ENCODE results near the gene ZBTB33. TPM values are rescaled to one million over a fixed set of nuclear protein-coding genes. Genes with fewer than 3 reads are reported as not detected.
A peak's percentile ranks its signal among the peaks of the same experiment; 100 is the strongest.

The ZBTB33 gene
- total RNA-seq, 1 donor from 2014 or later = 45.6 TPM

DNA sequence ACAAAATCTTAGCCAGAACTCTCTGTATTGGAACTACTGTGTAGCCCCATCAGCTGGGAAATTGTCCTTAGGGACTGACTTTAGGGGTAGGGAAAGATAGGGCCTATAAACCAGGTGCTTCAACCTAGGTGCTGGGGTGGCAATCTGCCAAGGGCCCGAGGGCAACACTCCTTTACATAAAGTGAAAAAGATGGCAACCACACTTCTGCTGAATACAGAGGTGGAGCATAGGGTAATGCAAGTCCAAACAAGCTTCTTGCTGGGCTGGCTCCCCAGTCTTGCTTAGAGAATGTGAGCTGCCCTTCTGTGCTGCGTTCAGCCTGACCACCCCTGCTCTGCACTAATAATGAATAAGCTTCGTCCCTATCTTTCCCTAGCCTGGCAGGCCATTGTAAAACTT is 9.8 kb downstream of the ZBTB33 start:
- Histone ChIP-seq H3K4me1 (no peaks in the 10 kb centered on the region), H3K27ac (no peak overlapping the region), H2AFZ (replicated peaks) (no peak overlapping the region), H4K20me1 (ENCODE audit: low read depth) (no peaks in the 10 kb centered on the region), H3K9ac (no peak overlapping the region), H3K27me3 (no peaks in the 10 kb centered on the region), H3K4me2 (no peak overlapping the region), H3K9me3 (ENCODE audit: low read depth) (no peaks in the 10 kb centered on the region), H3K36me3 (no peaks in the 10 kb centered on the region), H3K4me3 (no peak overlapping the region), H3K79me2 (ENCODE audit: low read depth) (no peaks in the 10 kb centered on the region), H3F3A (ENCODE audit: low read depth) (no peaks in the 10 kb centered on the region)
- H3K9me3 Mint-ChIP-seq = no peaks in the 10 kb centered on the region
- no peaks in the 10 kb centered on the region for H3K27me3 Mint-ChIP-seq (ENCODE audit: insufficient read depth, low read depth)
- no peak for TF ChIP-seq EZH2 (IDR thresholded peaks at IDR 0.05)
- no peak for TF ChIP-seq EZH2phosphoT487 (IDR thresholded peaks at IDR 0.05)
- no peak for TF ChIP-seq CTCF (IDR thresholded peaks at IDR 0.05)
- DNase-seq (ENCODE audit: low spot score) = no peak
- H3K4me3 Mint-ChIP-seq = no peak overlapping the region
- H3K27ac Mint-ChIP-seq = no peak overlapping the region
- H3K36me3 Mint-ChIP-seq = no peaks in the 10 kb centered on the region
- peaks cover 18% of the 10 kb centered on the region for H3K4me1 Mint-ChIP-seq

- H3K4me3 Mint-ChIP-seq = no peak overlapping the region
- no peak for DNase-seq (ENCODE audit: low spot score)
- Histone ChIP-seq H3K9ac (no peak overlapping the region), H3K4me1 (no peaks in the 10 kb centered on the region), H4K20me1 (ENCODE audit: low read depth) (no peaks in the 10 kb centered on the region), H3K79me2 (ENCODE audit: low read depth) (no peaks in the 10 kb centered on the region), H2AFZ (replicated peaks) (no peak overlapping the region), H3K9me3 (ENCODE audit: low read depth) (no peaks in the 10 kb centered on the region), H3F3A (ENCODE audit: low read depth) (no peaks in the 10 kb centered on the region), H3K27me3 (no peaks in the 10 kb centered on the region), H3K27ac (no peak overlapping the region), H3K4me3 (no peak overlapping the region), H3K36me3 (no peaks in the 10 kb centered on the region), H3K4me2 (no peak overlapping the region)
- H3K36me3 Mint-ChIP-seq = no peaks in the 10 kb centered on the region
- TF ChIP-seq EZH2 (IDR thresholded peaks at IDR 0.05) (no peak), EZH2phosphoT487 (IDR thresholded peaks at IDR 0.05) (no peak), CTCF (IDR thresholded peaks at IDR 0.05) (no peak)
- H3K4me1 Mint-ChIP-seq = peaks cover 18% of the 10 kb centered on the region
- no peaks in the 10 kb centered on the region for H3K9me3 Mint-ChIP-seq
- no peaks in the 10 kb centered on the region for H3K27me3 Mint-ChIP-seq (ENCODE audit: insufficient read depth, low read depth)
- H3K27ac Mint-ChIP-seq = peak overlapping the region; percentile 33
These were observed 12.5 kb downstream of the ZBTB33 start for GRCh38 chrX:120262859-120263708.

- no peak overlapping the region for H3K4me3 Mint-ChIP-seq
- H3K27ac Mint-ChIP-seq = no peak overlapping the region
- no peak overlapping the region for H3K27ac ChIP-seq
- no peak overlapping the region for H3K4me2 ChIP-seq
- no peaks in the 10 kb centered on the region for H3K36me3 Mint-ChIP-seq
- H3K9me3 ChIP-seq (ENCODE audit: low read depth) = no peaks in the 10 kb centered on the region
- H3K9ac ChIP-seq = no peak overlapping the region
- H3K27me3 ChIP-seq = no peaks in the 10 kb centered on the region
- DNase-seq (ENCODE audit: low spot score) = no peak
- TF ChIP-seq CTCF (IDR thresholded peaks at IDR 0.05) (no peak), EZH2phosphoT487 (IDR thresholded peaks at IDR 0.05) (no peak), EZH2 (IDR thresholded peaks at IDR 0.05) (no peak)
- H2AFZ ChIP-seq (replicated peaks) = no peak overlapping the region
- H3K27me3 Mint-ChIP-seq (ENCODE audit: insufficient read depth, low read depth) = no peaks in the 10 kb centered on the region
- no peaks in the 10 kb centered on the region for H3K36me3 ChIP-seq
- no peaks in the 10 kb centered on the region for H3K9me3 Mint-ChIP-seq
- no peaks in the 10 kb centered on the region for H3K79me2 ChIP-seq (ENCODE audit: low read depth)
- no peaks in the 10 kb centered on the region for H4K20me1 ChIP-seq (ENCODE audit: low read depth)
- H3K4me1 Mint-ChIP-seq = peaks cover 18% of the 10 kb centered on the region
- H3K4me3 ChIP-seq = no peak overlapping the region
- no peaks in the 10 kb centered on the region for H3F3A ChIP-seq (ENCODE audit: low read depth)
- H3K4me1 ChIP-seq = no peaks in the 10 kb centered on the region
These were observed 13.7 kb downstream of the ZBTB33 start for GRCh38 chrX:120264341-120264740.
